Panc1 (cell line): ENCODE results near the gene PLA2G15. TPM values are rescaled to one million over a fixed set of nuclear protein-coding genes. Genes with fewer than 3 reads are reported as not detected.

ENCODE experiments used
- ATAC-seq: fragments of 200-7000 bp; cut with Tn5 transposase; 2 replicates; pipeline ENCODE4 v1.9.1; 2020; ENCODE audit warnings: mild to moderate bottlenecking, moderate library complexity
- BruUV-seq: library from RNA; stranded (reverse); fragments of 400-500 nt; replicated peaks from 2 replicates; lab custom pipeline; 2021; lab: Mats Ljungman, UMichigan
- CTCF ChIA-PET: fragments of 300-600 bp; sonication (Branson Sonifier 250); formaldehyde crosslinking; loops from one replicate; lab custom pipeline; 2022; ENCODE audit warnings: antibody characterized with exemption; lab: Charles Lee
- POLR2A ChIA-PET: fragments of 300-600 bp; sonication (Branson Sonifier 250); formaldehyde crosslinking; loops from one replicate; lab custom pipeline; 2022; ENCODE audit warnings: antibody characterized with exemption; lab: Charles Lee
- DNase-seq: peaks from one replicate; pipeline ENCODE4 v3.0.0-alpha.2; 2010; ENCODE audit warnings: low read depth, low spot score
- H3K27ac ChIP-seq: 2 replicates; pipeline ENCODE4 v1.5.1; 2011; ENCODE audit warnings: mild to moderate bottlenecking, low read length, inconsistent platforms
- H3K27me3 ChIP-seq: fragments of 200-500 bp; sonication (Bioruptor generic); 2 replicates; pipeline ENCODE4 v1.6.0; 2014; ENCODE audit warnings: low read length, inconsistent platforms; ENCODE audit not compliant: control insufficient read depth, insufficient read depth
- H3K36me3 ChIP-seq: fragments of 200-500 bp; sonication (Bioruptor generic); 2 replicates; pipeline ENCODE4 v1.5.1; 2014; ENCODE audit warnings: inconsistent platforms, mild to moderate bottlenecking, low read length, moderate library complexity; ENCODE audit not compliant: control insufficient read depth, insufficient read depth
- H3K4me1 ChIP-seq: 2 replicates; pipeline ENCODE4 v1.5.1; 2011; ENCODE audit warnings: inconsistent platforms, mild to moderate bottlenecking, low read length, moderate library complexity; ENCODE audit not compliant: control insufficient read depth, insufficient read depth
- H3K4me3 ChIP-seq, 2 experiments: 2 replicates each; pipeline ENCODE4 v1.5.1; 2011 to 2012; ENCODE audit warnings: low read depth in 2 of 2, low read length in 2 of 2, mild to moderate bottlenecking in 2 of 2, inconsistent platforms in 1 of 2, moderate library complexity in 1 of 2
- H3K9me3 ChIP-seq: fragments of 200-500 bp; sonication (Bioruptor generic); 2 replicates; pipeline ENCODE4 v1.5.1; 2014; ENCODE audit warnings: low read depth, mild to moderate bottlenecking, inconsistent platforms, low read length, moderate library complexity; ENCODE audit not compliant: control insufficient read depth, insufficient read depth
- POLR2AphosphoS5 ChIP-seq: IDR thresholded peaks from 2 replicates; pipeline ENCODE4 v1.6.1; 2012; ENCODE audit warnings: mild to moderate bottlenecking, low read depth, low read length, moderate library complexity
- REST ChIP-seq, 2 experiments: IDR thresholded peaks; 2 replicates each; pipeline ENCODE4 v1.6.1; 2011 to 2012; ENCODE audit warnings: low read depth in 2 of 2, control low read depth in 1 of 2, low read length in 1 of 2, mild to moderate bottlenecking in 1 of 2, moderate library complexity in 1 of 2; ENCODE audit not compliant: insufficient read depth in 1 of 2
- SIN3A ChIP-seq: IDR thresholded peaks from 2 replicates; pipeline ENCODE4 v1.6.1; 2012; ENCODE audit warnings: low read depth, mild to moderate bottlenecking, low read length, moderate library complexity, borderline replicate concordance; ENCODE audit not compliant: insufficient read depth
- TCF7L2 ChIP-seq: IDR thresholded peaks from 2 replicates; pipeline ENCODE4 v1.6.1; 2011; ENCODE audit warnings: mild to moderate bottlenecking, low read depth, low read length, inconsistent platforms
- in situ Hi-C: cut with HindIII; loops from 2 replicates; pipeline ENCODE4 v1.10.0; 2016; ENCODE audit warnings: low sequenced_read_pairs, low pct_unique_long_range_greater_than_20kb
- intact Hi-C: fragments of 100-400 bp; cut with micrococcal nuclease; formaldehyde crosslinking; loops from one replicate; pipeline ENCODE4 v1.10.0; 2022; ENCODE audit not compliant: unreplicated experiment
- total RNA-seq: library from RNA; stranded (reverse); gene quantifications from one replicate; pipeline ENCODE4 v1.2.1, GENCODE V29; 2021; ENCODE audit not compliant: unreplicated experiment
- TF ChIP-seq, protein P1 (sequence below): fragments of 450-650 bp; IDR thresholded peaks from 2 replicates; pipeline ENCODE4 v1.5.1; 2017; ENCODE audit warnings: mild to moderate bottlenecking

The PLA2G15 gene
- total RNA-seq, 1 experiment from 2014 or later: 14.3 TPM

GRCh38 chr16:68247932-68248331 lies 2.8 kb downstream of the PLA2G15 start:
- H3K27me3 ChIP-seq: no peaks in the 10 kb centered on the region
- no peak overlapping the region for H3K4me3 ChIP-seq
- H3K36me3 ChIP-seq: no peaks in the 10 kb centered on the region
- CTCF ChIA-PET: interaction anchor here (0.7 kb wide), 1 partner anchor 16 kb away, joined by 5 read pairs; the partner anchor contains the start of gene SLC7A6
- no TSS peak for BruUV-seq
- intact Hi-C loops: no loop called here
- peaks cover 9% of the 10 kb centered on the region for H3K4me1 ChIP-seq
- ATAC-seq: no peak
- POLR2A ChIA-PET: no interaction called here
- TF ChIP-seq POLR2AphosphoS5: no peak
- TF ChIP-seq SIN3A: no peak
- TF ChIP-seq REST (IDR thresholded peaks at IDR 0.05; ENCODE audit: insufficient read depth in 1 of 2, low read depth in 2 of 2, low read length in 1 of 2): no peak
- TF ChIP-seq TCF7L2: no peak
- TF ChIP-seq, protein P1, sequence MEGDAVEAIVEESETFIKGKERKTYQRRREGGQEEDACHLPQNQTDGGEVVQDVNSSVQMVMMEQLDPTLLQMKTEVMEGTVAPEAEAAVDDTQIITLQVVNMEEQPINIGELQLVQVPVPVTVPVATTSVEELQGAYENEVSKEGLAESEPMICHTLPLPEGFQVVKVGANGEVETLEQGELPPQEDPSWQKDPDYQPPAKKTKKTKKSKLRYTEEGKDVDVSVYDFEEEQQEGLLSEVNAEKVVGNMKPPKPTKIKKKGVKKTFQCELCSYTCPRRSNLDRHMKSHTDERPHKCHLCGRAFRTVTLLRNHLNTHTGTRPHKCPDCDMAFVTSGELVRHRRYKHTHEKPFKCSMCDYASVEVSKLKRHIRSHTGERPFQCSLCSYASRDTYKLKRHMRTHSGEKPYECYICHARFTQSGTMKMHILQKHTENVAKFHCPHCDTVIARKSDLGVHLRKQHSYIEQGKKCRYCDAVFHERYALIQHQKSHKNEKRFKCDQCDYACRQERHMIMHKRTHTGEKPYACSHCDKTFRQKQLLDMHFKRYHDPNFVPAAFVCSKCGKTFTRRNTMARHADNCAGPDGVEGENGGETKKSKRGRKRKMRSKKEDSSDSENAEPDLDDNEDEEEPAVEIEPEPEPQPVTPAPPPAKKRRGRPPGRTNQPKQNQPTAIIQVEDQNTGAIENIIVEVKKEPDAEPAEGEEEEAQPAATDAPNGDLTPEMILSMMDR: no peak
- no peak overlapping the region for H3K27ac ChIP-seq
- H3K9me3 ChIP-seq: no peaks in the 10 kb centered on the region
- in situ Hi-C loops: no loop called here
- DNase-seq: no peak

DNA sequence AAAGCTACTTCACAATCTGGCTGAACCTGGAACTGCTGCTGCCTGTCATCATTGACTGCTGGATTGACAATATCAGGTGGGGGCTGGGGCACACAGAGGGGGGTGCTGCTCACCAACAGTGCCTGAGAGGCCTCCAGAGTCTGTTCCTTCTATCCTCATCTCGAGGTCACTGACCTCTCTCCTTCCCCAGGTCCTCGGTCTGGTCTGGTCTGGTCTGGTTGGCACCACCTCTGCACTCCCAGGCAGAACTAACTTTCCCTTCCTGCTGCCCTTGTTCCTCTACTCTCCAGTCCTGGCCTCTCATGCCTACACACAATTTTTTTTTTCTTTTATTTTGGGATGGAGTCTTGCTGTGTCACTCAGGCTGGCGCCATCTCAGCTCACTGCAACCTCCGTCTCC lies 4.2 kb downstream of the PLA2G15 start:
- TF ChIP-seq REST (IDR thresholded peaks at IDR 0.05; ENCODE audit: insufficient read depth in 1 of 2, low read depth in 2 of 2, low read length in 1 of 2) (no peak), SIN3A (no peak), POLR2AphosphoS5 (no peak), TCF7L2 (no peak)
- TF ChIP-seq, protein P1: no peak
- H3K4me3 ChIP-seq: no peak overlapping the region
- intact Hi-C loops: no loop called here
- H3K27ac ChIP-seq: no peak overlapping the region
- peaks cover 9% of the 10 kb centered on the region for H3K4me1 ChIP-seq
- ATAC-seq (no peak), DNase-seq (no peak)
- POLR2A ChIA-PET: no interaction called here
- CTCF ChIA-PET: interaction anchor here (0.7 kb wide), 1 partner anchor 284 kb away, joined by 5 read pairs; no protein-coding TSS in a partner anchor
- no peaks in the 10 kb centered on the region for H3K27me3 ChIP-seq
- in situ Hi-C loops: no loop called here
- no peaks in the 10 kb centered on the region for H3K36me3 ChIP-seq
- BruUV-seq: no TSS peak
- no peaks in the 10 kb centered on the region for H3K9me3 ChIP-seq
